GM19099 (cell line): Measurements from ENCODE around the gene TAS1R2.
A peak's percentile ranks its signal among the peaks of the same experiment; 100 is the strongest.

Experiments used
- POLR2A ChIP-seq: IDR thresholded peaks from 3 replicates; pipeline ENCODE4 v1.6.1; 2011; ENCODE audit warnings: low read depth; ENCODE audit not compliant: insufficient read length; ENCODE audit errors: extremely low read depth

TAS1R2 gene

DNA sequence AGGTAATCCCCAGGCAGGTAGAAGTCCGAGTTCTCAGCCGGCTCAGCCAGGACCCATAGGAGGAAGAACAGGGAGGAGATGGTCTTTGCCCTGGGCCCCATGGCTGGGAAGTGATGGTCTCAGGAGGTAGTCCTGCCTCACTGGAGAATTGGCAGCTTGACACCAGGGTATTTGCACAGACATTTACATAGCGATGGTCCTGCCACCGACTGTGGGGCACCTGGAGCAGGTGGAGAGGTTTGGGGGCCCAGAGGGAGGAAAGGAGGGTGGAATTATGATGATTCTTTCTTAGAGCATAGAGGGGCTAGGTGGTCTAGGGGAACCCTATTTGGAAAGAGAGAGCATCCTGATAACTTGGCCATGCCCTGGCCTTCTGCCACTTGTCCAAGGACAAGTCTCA lies at the start of gene TAS1R2:
Gene TAS1R2, minus strand, starts transcription at position 101 of the 400 bp plus-strand sequence. Its CDS starts 0 bp downstream, at position 101.
- no peak for TF ChIP-seq POLR2A

DNA sequence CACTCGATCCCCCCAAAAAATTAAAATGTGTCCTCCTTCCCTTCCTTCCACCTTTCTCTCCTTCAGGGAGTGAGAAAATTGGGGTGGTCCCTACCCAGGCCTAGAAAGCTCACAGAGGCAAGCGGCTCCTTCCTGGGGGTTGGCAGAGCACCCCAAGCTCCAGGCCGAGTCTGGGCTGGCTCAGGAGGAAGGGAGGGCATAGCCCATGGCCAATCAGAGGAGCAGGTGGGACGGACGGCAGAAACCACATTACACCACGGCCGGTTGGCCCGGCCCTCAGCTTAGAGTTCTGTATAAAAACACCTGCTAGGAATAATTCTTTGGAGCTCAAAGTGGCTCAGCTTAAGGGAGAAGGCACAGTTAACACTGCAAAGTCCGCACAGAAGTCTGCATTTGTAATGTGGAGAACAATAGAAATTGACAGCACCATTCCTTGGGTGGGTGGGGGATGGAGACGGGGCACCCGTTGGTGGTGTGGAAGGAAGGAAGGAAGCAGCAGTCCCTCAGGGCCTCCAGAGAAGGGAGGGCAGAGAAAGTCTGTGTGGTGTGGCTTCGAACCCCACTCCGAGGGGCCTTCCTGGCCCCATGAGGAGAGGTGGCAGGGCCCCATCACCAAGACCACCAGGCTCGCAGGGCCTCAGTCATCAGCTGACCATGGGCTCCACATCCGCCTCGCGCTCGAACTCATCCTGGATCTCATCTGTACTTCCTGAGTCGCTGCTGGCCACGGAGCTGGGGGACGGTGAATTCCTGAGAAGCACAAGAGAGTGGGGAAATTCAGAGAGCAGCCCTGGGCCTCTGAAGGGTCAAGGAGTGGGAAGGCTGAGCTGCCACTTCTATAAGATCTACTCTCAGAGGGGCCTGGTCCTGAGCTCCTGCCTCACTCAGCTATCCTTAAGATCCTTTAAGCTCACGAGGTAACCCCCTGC lies 48.7 kb upstream of the TAS1R2 start:
- TF ChIP-seq POLR2A, result no peak

DNA sequence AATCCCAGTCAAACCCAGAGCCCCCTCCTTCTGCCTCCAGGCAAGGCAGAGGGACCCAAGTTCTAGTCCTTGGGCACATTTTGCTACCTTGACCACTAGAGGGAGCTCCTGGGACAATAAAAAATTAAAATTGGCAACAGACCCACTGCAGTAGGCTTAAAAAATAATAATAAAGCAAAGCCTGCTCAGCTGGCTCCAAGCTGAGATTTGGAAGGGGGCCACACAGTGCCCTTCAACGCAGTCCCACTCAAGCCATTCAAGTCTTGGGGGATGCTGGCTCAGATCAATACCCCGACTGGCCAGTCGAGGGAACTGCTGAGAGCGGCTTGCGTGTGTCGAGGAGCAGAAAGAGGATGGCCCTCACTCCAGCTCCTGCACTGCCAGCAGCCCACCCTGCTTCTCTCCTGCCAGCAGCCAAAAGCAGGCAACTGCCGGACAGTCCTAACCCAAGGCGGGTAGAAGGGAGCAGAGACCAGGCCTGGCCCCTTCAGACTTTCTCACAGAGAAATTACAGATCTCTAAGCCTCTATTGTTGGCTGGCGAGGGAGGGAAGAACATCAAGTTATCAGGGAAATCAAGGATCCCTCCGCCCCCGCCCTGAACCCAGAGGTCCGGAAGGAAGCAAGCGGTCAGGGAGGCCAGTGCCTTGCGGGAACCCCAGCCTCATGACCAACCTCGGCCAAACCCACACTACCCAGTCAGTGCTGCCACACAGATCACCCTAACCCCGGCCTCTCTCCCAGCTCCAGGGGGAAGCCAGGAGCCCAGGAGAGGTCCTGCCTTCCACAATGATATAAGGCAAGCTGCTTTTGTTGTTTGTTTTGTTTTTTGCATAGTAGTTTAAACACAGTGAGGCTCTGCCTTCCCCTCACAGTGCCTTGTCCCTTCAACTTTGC lies 47.8 kb upstream of the TAS1R2 start:
- TF ChIP-seq POLR2A, result no peak

DNA sequence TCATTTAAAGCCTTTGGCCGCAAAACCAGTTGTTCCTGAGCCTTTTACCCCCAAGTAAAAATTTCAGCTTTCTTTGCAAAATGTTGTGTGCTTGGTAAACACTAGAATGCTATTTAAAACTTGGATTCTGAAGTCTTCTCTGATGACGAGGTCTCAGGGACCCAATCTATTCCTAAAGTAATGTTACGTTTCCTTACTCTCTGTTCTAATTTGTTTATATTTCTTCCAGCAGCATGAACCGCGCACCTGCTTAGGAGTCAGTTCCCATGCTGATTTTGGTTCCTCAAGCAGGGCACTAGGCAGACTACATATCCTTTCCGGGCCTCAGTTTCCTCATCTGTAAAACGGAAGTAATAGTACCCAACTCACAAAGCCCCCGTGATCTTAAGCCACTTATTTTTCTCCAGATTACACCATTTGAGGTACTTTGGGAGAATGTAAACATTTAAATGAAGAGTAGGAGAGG lies 43.9 kb upstream of the TAS1R2 start:
- no peak for TF ChIP-seq POLR2A

DNA sequence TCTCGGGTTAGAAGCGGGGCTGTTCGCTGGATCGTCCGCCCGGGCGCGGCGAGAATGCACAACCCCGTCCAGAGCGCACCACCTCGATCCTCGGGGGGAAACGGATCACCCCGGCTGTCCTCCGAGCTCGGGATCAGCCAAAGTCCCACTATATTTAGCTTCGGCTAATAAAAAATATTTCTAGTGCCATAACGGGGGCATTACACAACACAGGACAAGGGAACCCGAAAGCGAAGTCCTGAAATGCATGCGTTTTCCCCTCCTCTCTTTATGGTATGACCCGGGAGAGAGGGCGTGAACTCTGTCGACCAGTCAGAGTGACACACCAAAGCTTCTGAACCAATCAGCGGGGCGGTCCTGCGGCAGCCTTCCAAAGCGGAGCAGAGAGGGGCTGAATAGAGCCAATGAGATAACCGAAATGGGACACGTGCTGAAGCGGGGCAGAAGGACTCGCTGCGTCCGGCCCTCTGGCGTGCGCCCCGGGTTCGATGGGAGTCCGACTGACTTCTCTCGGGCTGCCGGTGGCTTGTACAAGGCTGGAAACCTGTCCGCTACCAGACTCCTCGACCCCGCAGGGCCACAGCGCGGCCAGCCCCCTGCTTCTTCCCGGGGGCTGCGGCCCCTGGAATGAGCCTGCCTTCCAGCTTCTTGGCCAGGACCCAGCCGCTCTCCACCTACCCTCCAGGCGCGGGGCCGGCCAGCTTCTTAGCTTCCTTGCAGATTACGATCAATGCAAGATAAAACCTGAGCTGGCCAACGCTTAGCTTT lies 43.2 kb upstream of the TAS1R2 start, which contains the start of gene ALDH4A1:
Gene ALDH4A1, minus strand, starts transcription at position 33 of the 768 bp plus-strand sequence. Its CDS starts 32 bp downstream, at position 1.
- TF ChIP-seq POLR2A, result peak; percentile 73

DNA sequence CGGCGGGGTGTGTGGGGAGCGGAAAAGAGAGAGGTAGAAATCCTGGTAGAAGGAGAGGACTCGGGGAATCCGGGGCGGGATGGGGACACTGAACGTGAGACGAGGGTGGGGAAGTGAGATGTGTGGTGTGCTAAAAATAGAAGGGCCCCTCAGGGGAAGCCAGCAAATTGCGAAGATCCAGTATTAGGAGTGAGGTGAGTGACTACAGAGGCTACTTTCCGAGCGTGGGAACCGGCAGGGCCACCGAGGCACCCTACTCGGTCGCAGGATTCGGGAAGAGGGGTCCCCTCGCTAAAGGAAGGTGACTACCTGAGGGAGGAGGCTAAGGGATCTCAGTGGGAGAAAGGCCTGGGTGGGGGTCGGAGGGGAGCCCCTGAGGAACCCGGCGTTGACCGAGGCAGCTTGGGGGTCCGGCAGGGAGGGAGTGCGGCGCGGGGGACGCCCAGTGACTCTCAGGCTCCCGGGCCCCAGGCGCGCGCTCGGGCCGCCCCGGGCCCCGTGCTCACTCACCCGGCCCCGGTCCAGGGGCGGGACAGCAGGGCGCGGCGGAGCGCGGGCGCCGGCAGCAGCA lies 42.6 kb upstream of the TAS1R2 start:
- no peak for TF ChIP-seq POLR2A

DNA sequence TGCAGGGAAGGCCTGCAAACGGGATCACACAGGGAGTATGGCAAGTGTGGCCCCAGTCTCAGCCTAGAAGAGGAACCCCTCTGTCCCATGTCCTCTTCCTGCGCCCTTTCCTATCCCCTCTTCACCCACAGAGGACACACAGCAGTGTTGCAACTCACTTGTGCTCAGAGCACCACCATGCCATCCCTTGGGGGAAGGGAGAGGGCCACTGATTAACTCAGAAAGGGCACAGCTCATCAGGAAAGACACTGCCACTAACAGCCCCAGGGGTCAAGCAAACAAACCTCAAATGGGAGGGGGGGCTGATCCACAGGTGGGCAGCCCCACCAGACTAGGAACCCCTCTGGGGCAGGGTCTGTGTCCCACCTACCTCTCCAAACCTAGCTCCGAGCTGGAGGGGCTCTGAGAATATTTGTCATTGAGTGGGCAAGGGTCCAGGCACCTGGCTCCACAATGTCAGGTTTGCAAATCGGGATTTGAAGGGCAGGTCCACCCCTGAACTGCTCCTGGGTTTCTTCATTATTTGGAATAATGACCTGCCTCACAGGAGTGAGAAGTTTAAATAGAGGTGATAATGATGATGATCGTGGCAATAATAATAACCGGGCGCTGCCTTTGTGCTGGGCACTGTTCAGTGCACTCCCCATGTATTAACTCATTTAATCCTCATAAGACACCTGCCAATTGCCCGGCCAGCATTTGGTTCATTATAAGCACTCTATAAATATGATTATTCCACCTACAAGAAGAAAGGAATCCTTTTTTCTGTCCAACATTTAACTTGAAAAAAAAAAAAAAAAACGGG lies 41.9 kb upstream of the TAS1R2 start:
- TF ChIP-seq POLR2A, result no peak

DNA sequence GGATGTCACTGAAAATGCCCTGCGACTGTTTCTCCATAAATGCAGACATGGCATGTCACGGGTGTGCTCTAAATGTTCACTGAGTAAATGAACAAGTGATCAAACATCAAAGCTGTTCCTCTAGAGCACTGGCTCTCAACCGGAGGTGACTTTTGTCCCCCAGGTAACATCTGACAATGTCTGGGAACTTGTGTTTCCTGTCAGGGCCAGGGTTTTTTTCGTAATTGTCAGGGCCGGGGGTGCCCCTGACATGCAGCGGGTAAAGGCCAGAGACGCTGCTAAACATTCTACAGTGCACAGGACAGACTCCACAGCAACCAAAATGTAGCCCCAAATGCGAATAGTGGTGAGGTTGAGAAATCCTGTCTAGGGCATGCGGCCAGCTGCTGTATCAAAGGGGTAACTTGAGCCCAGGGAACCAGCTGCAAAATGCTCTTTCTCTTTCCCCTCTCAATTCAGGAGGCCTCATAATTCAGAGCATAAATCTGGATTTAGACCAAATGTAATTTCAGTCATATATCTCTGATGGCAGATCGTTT lies 40.9 kb upstream of the TAS1R2 start:
- TF ChIP-seq POLR2A, result no peak

DNA sequence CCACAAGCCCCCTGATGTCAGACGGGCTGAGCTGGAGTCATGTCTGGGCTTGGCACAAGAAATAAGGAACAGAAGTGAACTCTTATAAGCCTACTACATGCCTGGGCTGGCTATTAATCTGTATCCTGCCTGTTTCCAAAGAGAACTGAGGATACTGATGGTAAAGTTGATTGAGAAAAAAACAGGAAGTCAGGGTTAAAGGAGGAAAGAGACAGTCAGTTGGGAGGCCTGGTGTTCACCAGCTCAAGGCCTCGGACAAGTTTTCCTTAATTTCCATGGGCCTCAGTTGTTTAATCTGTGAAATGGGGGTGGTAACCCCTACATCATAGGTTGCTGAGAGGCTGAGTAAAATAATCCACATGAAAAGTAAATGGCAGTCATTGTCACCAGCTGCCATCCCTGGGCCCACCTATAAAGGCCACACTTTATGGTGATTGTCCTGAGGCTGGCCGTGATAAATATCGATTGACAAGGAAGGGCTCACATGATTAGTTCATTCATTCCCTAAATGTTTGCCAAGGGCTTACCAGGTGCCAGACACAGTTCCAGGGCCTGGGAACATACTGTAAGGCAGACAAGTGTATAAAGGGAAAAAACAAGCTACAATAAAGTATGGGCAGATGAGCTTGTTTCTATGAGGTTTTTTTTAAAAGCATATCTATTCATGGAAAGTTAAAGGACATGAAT lies 40.0 kb upstream of the TAS1R2 start:
- TF ChIP-seq POLR2A, result no peak

DNA sequence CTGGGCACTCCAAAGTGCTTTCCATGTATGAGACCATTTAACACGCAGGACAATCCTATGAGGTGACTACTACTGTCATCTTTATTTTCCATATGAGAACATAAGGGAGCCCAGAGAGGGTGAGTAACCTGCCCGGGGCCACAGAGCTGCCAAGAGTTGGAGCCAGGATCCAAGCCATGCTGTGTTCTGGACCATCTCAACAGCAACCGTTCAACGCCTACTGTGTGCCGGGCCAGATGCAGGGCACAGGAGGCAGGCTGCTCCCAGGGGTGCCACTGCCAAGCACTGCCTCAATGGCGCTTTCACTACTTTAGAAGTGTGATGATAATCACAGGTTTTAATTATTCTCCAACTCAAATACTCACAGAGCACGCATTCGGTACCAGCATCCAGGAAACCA lies 39.1 kb upstream of the TAS1R2 start:
- no peak for TF ChIP-seq POLR2A

DNA sequence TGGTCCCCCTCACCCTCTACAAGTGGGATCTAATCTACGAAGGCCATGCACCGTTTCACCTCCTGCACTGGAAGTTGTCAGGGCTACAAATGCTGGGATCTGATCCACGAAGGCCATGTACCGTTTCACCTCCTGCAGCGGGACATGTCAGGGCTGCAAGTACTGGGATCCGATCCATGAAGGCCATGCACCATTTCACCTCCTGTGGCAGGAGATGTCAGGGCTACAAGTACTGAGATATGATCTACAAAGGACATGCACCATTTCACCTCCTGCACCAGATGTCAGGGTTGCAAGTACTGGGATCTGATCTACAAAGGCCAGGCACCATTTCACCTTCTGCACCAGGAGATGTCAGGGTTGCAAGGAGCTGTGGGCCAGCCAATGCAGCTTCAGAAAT lies 35.9 kb upstream of the TAS1R2 start:
- TF ChIP-seq POLR2A, result no peak

DNA sequence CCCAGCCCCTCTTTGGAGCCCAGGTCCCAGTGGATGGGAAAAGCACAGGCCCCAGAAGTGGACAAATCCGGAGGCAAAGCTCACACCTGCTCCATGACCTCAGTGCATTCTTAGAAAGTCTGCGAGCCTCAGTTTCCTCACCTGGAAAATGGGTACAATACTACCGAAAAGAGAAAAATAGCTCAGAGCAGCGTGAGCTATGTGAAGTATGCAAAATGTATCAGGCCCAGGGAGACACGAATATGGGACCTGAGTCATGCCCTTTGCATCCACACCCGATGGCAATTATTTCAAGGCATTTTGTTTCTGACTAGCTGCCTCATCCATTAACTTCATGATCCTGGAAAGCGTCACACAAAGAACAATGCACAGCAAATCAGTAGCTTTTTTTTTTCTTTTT lies 33.7 kb upstream of the TAS1R2 start:
- no peak for TF ChIP-seq POLR2A

DNA sequence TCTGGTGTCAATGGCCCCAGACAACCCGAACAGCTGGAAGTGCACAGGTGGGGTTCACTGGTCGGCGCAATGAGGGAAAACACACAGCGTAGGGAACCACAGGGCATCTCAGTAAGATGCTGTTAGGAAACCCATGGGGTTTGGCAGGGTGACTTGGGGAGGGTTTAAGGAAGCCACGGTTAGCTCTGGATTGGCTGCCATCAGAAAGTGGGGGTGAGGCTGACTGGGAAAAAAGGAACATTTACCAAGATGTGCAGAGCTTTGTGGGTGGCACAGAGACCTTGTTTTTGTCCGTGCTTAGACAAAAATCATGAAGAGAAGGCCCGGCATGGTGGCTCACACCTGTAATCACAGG lies 31.9 kb upstream of the TAS1R2 start:
- no peak for TF ChIP-seq POLR2A
